ENCODE measurements around the gene ZBTB32. TPM values are rescaled to one million over a fixed set of nuclear protein-coding genes. Genes with fewer than 3 reads are reported as not detected.
"Not testable (repeated sequence)": the region's sequence is repeated elsewhere in the genome, so short reads cannot be mapped to it uniquely, and the experiment has no call there.

Gene ZBTB32
- total and polyA plus RNA-seq, 2 donors: 0.09 to 2.0 TPM

GRCh38 chr19:35722897-35723296 lies 18.5 kb downstream of the ZBTB32 start:
- no peaks in the 10 kb centered on the region for H3K27me3 ChIP-seq (ENCODE audit: control insufficient read depth in 2 of 2, insufficient read depth in 1 of 2, low read length in 1 of 2)
- no peak overlapping the region for H3K4me3 ChIP-seq (ENCODE audit: low read length in 2 of 2)
- peaks cover 75 to 86% of the 10 kb centered on the region in 2 donors for H3K36me3 ChIP-seq (ENCODE audit: control insufficient read depth in 2 of 2, insufficient read depth in 2 of 2, low read length in 1 of 2)
- 96% methylated on average over 16 of the region's 16 CpGs for WGBS
- peaks cover 10 to 12% of the 10 kb centered on the region in 2 donors for H3K4me1 ChIP-seq (ENCODE audit: control insufficient read depth in 2 of 2, insufficient read depth in 2 of 2, low read length in 2 of 2)
- no peak for DNase-seq (ENCODE audit: low read depth in 6 of 9, low spot score in 9 of 9)
- H3K27ac ChIP-seq (ENCODE audit: low read depth in 1 of 2, low read length in 1 of 2): no peak overlapping the region
- peaks cover 0 to 1% of the 10 kb centered on the region in 2 donors for H3K9me3 ChIP-seq (ENCODE audit: control insufficient read depth in 2 of 2, insufficient read depth in 1 of 2, low read length in 1 of 2)

GRCh38 chr19:35723671-35724070 lies 19.3 kb downstream of the ZBTB32 start:
- no peak overlapping the region for H3K27ac ChIP-seq (ENCODE audit: low read depth in 1 of 2, low read length in 1 of 2)
- H3K36me3 ChIP-seq (ENCODE audit: control insufficient read depth in 2 of 2, insufficient read depth in 2 of 2, low read length in 1 of 2): peaks cover 81 to 94% of the 10 kb centered on the region in 2 donors
- H3K9me3 ChIP-seq (ENCODE audit: control insufficient read depth in 2 of 2, insufficient read depth in 1 of 2, low read length in 1 of 2): peaks cover 0 to 1% of the 10 kb centered on the region in 2 donors
- H3K4me1 ChIP-seq (ENCODE audit: control insufficient read depth in 2 of 2, insufficient read depth in 2 of 2, low read length in 2 of 2): peaks cover 9 to 11% of the 10 kb centered on the region in 2 donors
- H3K27me3 ChIP-seq (ENCODE audit: control insufficient read depth in 2 of 2, insufficient read depth in 1 of 2, low read length in 1 of 2): no peaks in the 10 kb centered on the region
- H3K4me3 ChIP-seq (ENCODE audit: low read length in 2 of 2): no peak overlapping the region
- DNase-seq (ENCODE audit: low read depth in 6 of 9, low spot score in 9 of 9): no peak
- over 99% methylated on average over 24 of the region's 24 CpGs for WGBS

- DNase-seq (ENCODE audit: low read depth in 6 of 9, low spot score in 9 of 9); H3K4me3 ChIP-seq (ENCODE audit: low read length in 2 of 2); H3K9me3 ChIP-seq (ENCODE audit: control insufficient read depth in 2 of 2, insufficient read depth in 1 of 2, low read length in 1 of 2); H3K27ac ChIP-seq (ENCODE audit: low read depth in 1 of 2, low read length in 1 of 2); H3K4me1 ChIP-seq (ENCODE audit: control insufficient read depth in 2 of 2, insufficient read depth in 2 of 2, low read length in 2 of 2); H3K27me3 ChIP-seq (ENCODE audit: control insufficient read depth in 2 of 2, insufficient read depth in 1 of 2, low read length in 1 of 2): not testable (repeated sequence)
- H3K36me3 ChIP-seq (ENCODE audit: control insufficient read depth in 2 of 2, insufficient read depth in 2 of 2, low read length in 1 of 2): peaks cover 86 to 98% of the 10 kb centered on the region in 2 donors
- 99% methylated on average over 7 of the region's 7 CpGs for WGBS
Observed at GRCh38 chr19:35724132-35724531, 19.8 kb downstream of the ZBTB32 start.

- H3K4me3 ChIP-seq (ENCODE audit: low read length in 2 of 2): no peak overlapping the region
- no peaks in the 10 kb centered on the region for H3K27me3 ChIP-seq (ENCODE audit: control insufficient read depth in 2 of 2, insufficient read depth in 1 of 2, low read length in 1 of 2)
- H3K9me3 ChIP-seq (ENCODE audit: control insufficient read depth in 2 of 2, insufficient read depth in 1 of 2, low read length in 1 of 2): peaks cover 0 to 1% of the 10 kb centered on the region in 2 donors
- H3K36me3 ChIP-seq (ENCODE audit: control insufficient read depth in 2 of 2, insufficient read depth in 2 of 2, low read length in 1 of 2): peaks cover 88 to 100% of the 10 kb centered on the region in 2 donors
- no peak overlapping the region for H3K27ac ChIP-seq (ENCODE audit: low read depth in 1 of 2, low read length in 1 of 2)
- peaks cover under 1 to 2% of the 10 kb centered on the region in 2 donors for H3K4me1 ChIP-seq (ENCODE audit: control insufficient read depth in 2 of 2, insufficient read depth in 2 of 2, low read length in 2 of 2)
- DNase-seq (ENCODE audit: low read depth in 6 of 9, low spot score in 9 of 9): no peak
- 98% methylated on average over 12 of the region's 12 CpGs for WGBS
Observed at GRCh38 chr19:35724560-35724959, 20.2 kb downstream of the ZBTB32 start.

GRCh38 chr19:35725216-35725861 lies 21.0 kb downstream of the ZBTB32 start:
- no peaks in the 10 kb centered on the region for H3K27me3 ChIP-seq (ENCODE audit: control insufficient read depth in 2 of 2, insufficient read depth in 1 of 2, low read length in 1 of 2)
- no peak overlapping the region for H3K4me3 ChIP-seq (ENCODE audit: low read length in 2 of 2)
- no peak overlapping the region for H3K27ac ChIP-seq (ENCODE audit: low read depth in 1 of 2, low read length in 1 of 2)
- no peaks in the 10 kb centered on the region for H3K4me1 ChIP-seq (ENCODE audit: control insufficient read depth in 2 of 2, insufficient read depth in 2 of 2, low read length in 2 of 2)
- H3K9me3 ChIP-seq (ENCODE audit: control insufficient read depth in 2 of 2, insufficient read depth in 1 of 2, low read length in 1 of 2): peaks cover 0 to 1% of the 10 kb centered on the region in 2 donors
- peaks cover 91 to 100% of the 10 kb centered on the region in 2 donors for H3K36me3 ChIP-seq (ENCODE audit: control insufficient read depth in 2 of 2, insufficient read depth in 2 of 2, low read length in 1 of 2)
- 98% methylated on average over 23 of the region's 23 CpGs for WGBS
- no peak for DNase-seq (ENCODE audit: low read depth in 6 of 9, low spot score in 9 of 9)

- H3K4me3 ChIP-seq (ENCODE audit: low read length in 2 of 2): no peak overlapping the region
- no peak for DNase-seq (ENCODE audit: low read depth in 6 of 9, low spot score in 9 of 9)
- peaks cover 96 to 100% of the 10 kb centered on the region in 2 donors for H3K36me3 ChIP-seq (ENCODE audit: control insufficient read depth in 2 of 2, insufficient read depth in 2 of 2, low read length in 1 of 2)
- 98% methylated on average over 25 of the region's 25 CpGs for WGBS
- H3K4me1 ChIP-seq (ENCODE audit: control insufficient read depth in 2 of 2, insufficient read depth in 2 of 2, low read length in 2 of 2): no peaks in the 10 kb centered on the region
- H3K27ac ChIP-seq (ENCODE audit: low read depth in 1 of 2, low read length in 1 of 2): no peak overlapping the region
- H3K27me3 ChIP-seq (ENCODE audit: control insufficient read depth in 2 of 2, insufficient read depth in 1 of 2, low read length in 1 of 2): no peaks in the 10 kb centered on the region
- H3K9me3 ChIP-seq (ENCODE audit: control insufficient read depth in 2 of 2, insufficient read depth in 1 of 2, low read length in 1 of 2): no peaks in the 10 kb centered on the region
Observed at GRCh38 chr19:35727053-35727955, 22.9 kb downstream of the ZBTB32 start.

- Histone ChIP-seq H3K4me1 (ENCODE audit: control insufficient read depth in 2 of 2, insufficient read depth in 2 of 2, low read length in 2 of 2) (no peaks in the 10 kb centered on the region), H3K36me3 (ENCODE audit: control insufficient read depth in 2 of 2, insufficient read depth in 2 of 2, low read length in 1 of 2) (peaks cover 94 to 100% of the 10 kb centered on the region in 2 donors), H3K4me3 (ENCODE audit: low read length in 2 of 2) (no peak overlapping the region), H3K27me3 (ENCODE audit: control insufficient read depth in 2 of 2, insufficient read depth in 1 of 2, low read length in 1 of 2) (no peaks in the 10 kb centered on the region), H3K27ac (ENCODE audit: low read depth in 1 of 2, low read length in 1 of 2) (no peak overlapping the region), H3K9me3 (ENCODE audit: control insufficient read depth in 2 of 2, insufficient read depth in 1 of 2, low read length in 1 of 2) (no peaks in the 10 kb centered on the region)
- WGBS: 97% methylated on average over 19 of the region's 19 CpGs
- no peak for DNase-seq (ENCODE audit: low read depth in 6 of 9, low spot score in 9 of 9)
Observed at GRCh38 chr19:35727956-35728706, 23.8 kb downstream of the ZBTB32 start.

- 97% methylated on average over 18 of the region's 18 CpGs for WGBS
- Histone ChIP-seq H3K4me3 (ENCODE audit: low read length in 2 of 2) (no peak overlapping the region), H3K9me3 (ENCODE audit: control insufficient read depth in 2 of 2, insufficient read depth in 1 of 2, low read length in 1 of 2) (no peaks in the 10 kb centered on the region), H3K27me3 (ENCODE audit: control insufficient read depth in 2 of 2, insufficient read depth in 1 of 2, low read length in 1 of 2) (no peaks in the 10 kb centered on the region), H3K36me3 (ENCODE audit: control insufficient read depth in 2 of 2, insufficient read depth in 2 of 2, low read length in 1 of 2) (peaks cover 89 to 100% of the 10 kb centered on the region in 2 donors), H3K4me1 (ENCODE audit: control insufficient read depth in 2 of 2, insufficient read depth in 2 of 2, low read length in 2 of 2) (no peaks in the 10 kb centered on the region), H3K27ac (ENCODE audit: low read depth in 1 of 2, low read length in 1 of 2) (no peak overlapping the region)
- DNase-seq (ENCODE audit: low read depth in 6 of 9, low spot score in 9 of 9): no peak
Observed at GRCh38 chr19:35729021-35729420, 24.7 kb downstream of the ZBTB32 start.
